Loucy (cell line): ENCODE results near the gene PDPR.
"Not testable (repeated sequence)": the region's sequence is repeated elsewhere in the genome, so short reads cannot be mapped to it uniquely, and the experiment has no call there.

Source experiments
- H2AFZ ChIP-seq: fragments of 200-600 bp; sonication (generic); 2 replicates; pipeline ENCODE4 v1.6.0; 2016; ENCODE audit warnings: antibody characterized with exemption, mild to moderate bottlenecking, low read length, moderate library complexity
- H3F3A ChIP-seq: fragments of 200-600 bp; 2 replicates; pipeline ENCODE4 v1.6.0; 2016; ENCODE audit warnings: antibody characterized with exemption, low read depth, mild to moderate bottlenecking
- H3K27me3 ChIP-seq: fragments of 200-600 bp; sonication (generic); 2 replicates; pipeline ENCODE4 v1.6.1; 2014; ENCODE audit warnings: low read length, mild to moderate bottlenecking; ENCODE audit not compliant: insufficient read depth, poor library complexity, severe bottlenecking
- H3K36me3 ChIP-seq: fragments of 200-600 bp; sonication (generic); 2 replicates; pipeline ENCODE4 v1.6.1; 2016; ENCODE audit warnings: low read length; ENCODE audit not compliant: insufficient read depth
- H3K4me1 ChIP-seq: fragments of 200-600 bp; sonication (generic); 2 replicates; pipeline ENCODE4 v1.5.1; 2014; ENCODE audit warnings: low read length, mild to moderate bottlenecking; ENCODE audit not compliant: insufficient read depth, poor library complexity, severe bottlenecking
- H3K4me2 ChIP-seq: fragments of 200-600 bp; sonication (generic); 2 replicates; pipeline ENCODE4 v1.6.0; 2014; ENCODE audit warnings: antibody characterized with exemption, low read length, low read depth, mild to moderate bottlenecking; ENCODE audit not compliant: poor library complexity, severe bottlenecking
- H3K4me3 ChIP-seq: fragments of 200-600 bp; sonication (generic); 2 replicates; pipeline ENCODE4 v1.5.1; 2014; ENCODE audit warnings: low read length, mild to moderate bottlenecking, mixed read lengths; ENCODE audit not compliant: poor library complexity, severe bottlenecking
- H3K79me2 ChIP-seq: fragments of 200-600 bp; sonication (generic); 2 replicates; pipeline ENCODE4 v1.6.1; 2014; ENCODE audit warnings: low read length; ENCODE audit not compliant: insufficient read depth
- H3K9ac ChIP-seq: fragments of 200-600 bp; sonication (generic); 2 replicates; pipeline ENCODE4 v1.6.0; 2014; ENCODE audit warnings: mild to moderate bottlenecking, low read depth, low read length, moderate library complexity; ENCODE audit not compliant: poor library complexity, severe bottlenecking
- H3K9me2 ChIP-seq: fragments of 200-600 bp; sonication (generic); replicated peaks from 2 replicates; pipeline ENCODE4 v1.6.1; 2016; ENCODE audit warnings: low read depth, low read length, mixed read lengths
- H3K9me3 ChIP-seq: fragments of 200-600 bp; sonication (generic); 2 replicates; pipeline ENCODE4 v1.6.1; 2014; ENCODE audit warnings: mild to moderate bottlenecking, antibody characterized with exemption, low read length, low read depth; ENCODE audit not compliant: insufficient read depth
- H4K20me1 ChIP-seq: fragments of 200-600 bp; sonication (generic); 2 replicates; pipeline ENCODE4 v1.6.0; 2014; ENCODE audit warnings: antibody characterized with exemption, low read length, mild to moderate bottlenecking; ENCODE audit not compliant: insufficient read depth, poor library complexity, severe bottlenecking

The PDPR gene

DNA sequence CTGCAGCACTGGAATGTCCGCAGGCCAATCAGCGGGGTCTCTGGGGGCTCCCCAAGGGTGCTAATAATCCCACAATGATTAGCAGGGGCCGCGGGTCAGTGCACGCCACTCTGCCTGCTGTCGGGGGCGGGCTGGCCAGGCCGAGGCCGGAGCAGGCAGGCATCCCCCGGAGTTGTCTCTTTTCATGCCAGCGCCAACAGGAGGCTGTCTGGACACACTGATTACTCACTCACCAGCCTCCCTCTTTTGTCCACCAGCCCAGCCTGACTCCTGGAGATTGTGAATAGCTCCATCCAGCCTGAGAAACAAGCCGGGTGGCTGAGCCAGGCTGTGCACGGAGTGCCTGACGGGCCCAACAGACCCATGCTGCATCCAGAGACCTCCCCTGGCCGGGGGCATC lies 59.8 kb downstream of the PDPR start:
- not testable (repeated sequence) for H3K9ac ChIP-seq, H3F3A ChIP-seq, H3K79me2 ChIP-seq, H2AFZ ChIP-seq, H3K4me1 ChIP-seq, H3K4me2 ChIP-seq, H3K9me3 ChIP-seq, H3K4me3 ChIP-seq, H3K9me2 ChIP-seq, H3K27me3 ChIP-seq, H4K20me1 ChIP-seq, H3K36me3 ChIP-seq

DNA sequence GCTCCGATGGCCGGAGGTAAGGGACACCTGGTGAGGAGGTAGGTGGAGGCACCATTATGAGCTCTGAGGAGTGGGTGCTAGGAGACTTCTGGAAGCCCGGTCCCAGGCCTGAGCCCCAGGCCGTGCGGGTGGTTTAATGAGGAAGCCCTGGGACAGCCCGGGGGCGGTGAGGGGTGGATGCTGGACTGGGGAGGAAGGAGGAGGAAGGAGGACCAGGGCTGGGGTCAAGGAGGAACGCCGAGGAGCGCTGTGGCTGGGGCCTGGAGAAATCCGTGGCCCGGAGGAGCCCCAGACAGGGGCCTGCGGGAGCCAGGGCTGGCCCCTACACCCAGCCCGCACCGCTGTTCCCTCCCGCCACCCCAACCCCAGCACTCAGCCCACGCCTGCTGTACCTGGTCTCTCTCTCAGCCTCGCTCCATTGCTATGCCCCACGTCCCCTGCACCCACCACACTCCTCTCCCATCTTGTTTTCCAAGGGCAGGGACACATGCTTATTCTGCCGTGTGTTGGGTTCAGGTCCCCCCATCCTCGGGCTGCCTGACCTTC lies 60.3 kb downstream of the PDPR start:
- not testable (repeated sequence) for H3K9me3 ChIP-seq, H3K27me3 ChIP-seq, H3K9ac ChIP-seq, H3F3A ChIP-seq, H3K4me2 ChIP-seq, H3K4me1 ChIP-seq, H2AFZ ChIP-seq, H4K20me1 ChIP-seq, H3K79me2 ChIP-seq, H3K36me3 ChIP-seq, H3K4me3 ChIP-seq, H3K9me2 ChIP-seq

DNA sequence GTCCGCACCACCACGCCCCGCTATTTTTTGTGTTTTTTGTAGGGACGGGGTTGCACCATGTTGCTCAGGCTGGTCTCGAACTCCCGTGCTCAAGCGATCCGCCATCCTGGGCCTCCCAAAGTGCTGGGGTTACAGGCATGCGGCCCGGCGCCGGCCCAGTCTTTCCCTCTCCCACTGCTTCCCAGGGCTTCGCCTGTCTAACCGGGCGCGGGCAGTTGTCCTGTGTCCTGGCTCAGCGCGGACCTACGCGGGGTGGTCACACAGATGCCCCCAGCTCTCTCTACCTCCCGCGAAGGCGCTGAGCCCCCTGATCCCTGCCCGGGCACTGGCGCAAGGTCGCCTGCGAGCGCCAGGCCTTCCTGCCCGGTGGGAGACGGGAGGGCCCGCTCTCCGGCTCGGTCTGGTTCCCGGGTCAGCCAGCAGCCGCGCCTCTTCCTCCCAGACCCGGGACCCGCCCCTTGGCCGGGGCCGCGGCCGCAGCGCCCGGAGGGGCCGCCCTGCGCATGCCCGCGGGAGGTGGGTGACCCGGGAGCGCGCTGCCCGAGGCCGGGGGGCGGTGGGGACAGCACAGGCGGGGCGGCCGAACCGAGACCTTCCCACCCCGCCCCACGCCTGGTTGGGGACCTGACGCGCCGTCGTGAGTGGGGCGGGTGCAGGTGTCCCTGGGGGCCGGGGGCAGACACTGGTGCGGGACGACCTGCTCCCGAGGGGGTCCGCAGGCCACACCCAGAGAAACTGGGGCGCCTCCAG lies 73.9 kb downstream of the PDPR start:
- H3K36me3 ChIP-seq, H3K9me3 ChIP-seq, H3K9ac ChIP-seq, H3K4me3 ChIP-seq, H4K20me1 ChIP-seq, H3K27me3 ChIP-seq, H3K9me2 ChIP-seq, H3K4me1 ChIP-seq, H2AFZ ChIP-seq, H3K79me2 ChIP-seq, H3F3A ChIP-seq, H3K4me2 ChIP-seq: not testable (repeated sequence)

DNA sequence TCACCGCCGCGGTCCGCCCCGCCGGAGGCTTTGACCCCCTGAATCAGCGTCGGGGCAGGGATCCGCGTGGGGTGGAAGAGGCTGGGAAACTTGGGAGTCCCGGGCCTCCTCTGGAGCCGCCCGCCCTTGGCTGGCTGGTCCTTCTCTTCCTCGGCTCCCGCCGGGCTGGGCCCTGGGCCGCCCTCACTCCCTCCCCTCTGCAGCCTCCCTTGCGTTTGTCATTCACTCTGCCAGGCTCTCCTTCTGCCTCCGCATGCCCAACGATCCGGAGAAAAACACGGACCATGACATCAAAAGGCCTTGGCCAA lies 74.4 kb downstream of the PDPR start:
- not testable (repeated sequence) for H3K4me2 ChIP-seq, H3K4me3 ChIP-seq, H3K36me3 ChIP-seq, H3K9me3 ChIP-seq, H3K79me2 ChIP-seq, H3K9me2 ChIP-seq, H4K20me1 ChIP-seq, H2AFZ ChIP-seq, H3K9ac ChIP-seq, H3K27me3 ChIP-seq, H3F3A ChIP-seq, H3K4me1 ChIP-seq

DNA sequence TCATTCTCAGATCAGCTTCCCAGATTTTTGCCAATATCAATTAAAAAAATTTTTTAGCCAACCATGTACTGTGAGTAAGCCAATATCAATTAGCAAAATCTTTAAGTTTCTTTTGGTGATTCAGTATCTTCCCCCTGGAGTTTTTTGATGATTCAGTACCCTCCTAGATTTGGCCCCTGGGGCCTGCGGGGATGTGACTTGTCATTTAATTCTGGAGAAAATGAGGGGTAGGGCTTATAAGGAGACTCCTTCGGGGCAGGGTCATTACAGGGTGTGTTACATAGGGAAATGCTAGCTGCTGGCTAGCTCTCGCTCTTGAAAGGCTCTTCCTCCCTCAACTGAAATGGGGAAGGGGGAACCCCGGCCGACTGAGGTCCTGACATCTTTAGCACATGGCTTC lies 76.4 kb downstream of the PDPR start:
- not testable (repeated sequence) for H3K9me2 ChIP-seq

DNA sequence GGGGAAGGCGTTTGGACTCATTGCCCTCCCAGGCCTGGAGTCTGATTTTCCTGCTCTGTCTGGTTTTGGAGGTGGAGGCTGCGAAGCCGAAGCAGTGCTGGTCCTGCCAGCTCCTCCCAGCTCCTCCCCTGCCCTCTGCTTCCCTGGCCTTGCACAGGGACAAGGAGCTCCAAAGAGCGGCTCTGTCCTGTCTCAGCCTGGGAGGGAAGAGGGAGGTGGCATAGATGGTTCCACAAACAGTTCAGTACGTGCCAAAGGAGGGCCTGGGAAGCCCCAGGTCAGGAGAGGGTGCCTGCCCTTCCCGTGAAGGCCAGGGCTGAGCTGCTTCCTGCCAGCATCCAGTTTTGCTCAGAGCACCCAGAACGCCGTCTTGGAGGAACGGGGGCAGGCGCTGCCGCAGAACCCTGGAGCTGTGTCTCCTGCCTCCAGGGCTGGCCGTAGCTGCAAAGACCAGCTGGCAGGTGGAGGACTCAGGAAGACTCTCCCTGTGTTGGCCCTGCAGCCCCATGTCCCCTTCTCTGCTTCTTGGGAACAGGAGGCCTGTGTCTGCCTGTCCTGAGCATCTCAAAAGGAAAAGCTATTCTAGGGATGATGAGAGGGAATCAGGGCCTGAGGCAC lies 82.7 kb downstream of the PDPR start:
- not testable (repeated sequence) for H3K9me3 ChIP-seq, H3F3A ChIP-seq

More for the DNA sequence above, 76.4 kb downstream of the PDPR start:
- H3K4me3 ChIP-seq, H2AFZ ChIP-seq, H4K20me1 ChIP-seq, H3K9me3 ChIP-seq, H3K36me3 ChIP-seq, H3K9ac ChIP-seq, H3K79me2 ChIP-seq, H3K27me3 ChIP-seq, H3F3A ChIP-seq, H3K4me2 ChIP-seq, H3K4me1 ChIP-seq: not testable (repeated sequence)

DNA sequence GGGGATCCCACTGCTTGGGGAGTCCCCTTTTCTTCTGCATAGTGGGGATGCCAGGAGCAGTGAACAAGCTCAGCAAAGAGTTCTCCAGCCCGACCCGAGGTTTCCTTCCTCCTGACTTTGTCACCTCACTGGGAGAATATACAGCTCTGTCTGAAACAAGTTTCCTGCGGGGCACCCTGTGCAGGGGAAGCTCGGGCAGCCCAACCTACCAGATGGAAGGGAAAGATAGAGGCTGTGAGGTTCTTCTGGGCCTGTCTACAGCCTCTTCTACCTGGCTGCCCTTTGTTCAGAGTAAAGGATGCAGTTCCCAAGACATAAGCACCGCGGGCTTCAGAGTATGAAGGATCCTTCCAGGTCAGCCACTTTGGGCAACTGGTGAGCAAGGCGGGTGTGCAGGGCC lies 83.5 kb downstream of the PDPR start:
- not testable (repeated sequence) for H3K4me2 ChIP-seq, H3K4me1 ChIP-seq, H4K20me1 ChIP-seq, H3K4me3 ChIP-seq, H3K9ac ChIP-seq, H3K79me2 ChIP-seq, H3K36me3 ChIP-seq, H3K9me2 ChIP-seq, H3F3A ChIP-seq, H2AFZ ChIP-seq, H3K27me3 ChIP-seq, H3K9me3 ChIP-seq

More for the DNA sequence above, 82.7 kb downstream of the PDPR start:
- not testable (repeated sequence) for H3K4me3 ChIP-seq, H2AFZ ChIP-seq, H3K9ac ChIP-seq, H3K4me2 ChIP-seq, H4K20me1 ChIP-seq, H3K4me1 ChIP-seq, H3K79me2 ChIP-seq, H3K36me3 ChIP-seq, H3K27me3 ChIP-seq, H3K9me2 ChIP-seq
